ENCODE measurements around the gene VWA3B. TPM values are rescaled to one million over a fixed set of nuclear protein-coding genes. Genes with fewer than 3 reads are reported as not detected.
"Not testable (repeated sequence)": the region's sequence is repeated elsewhere in the genome, so short reads cannot be mapped to it uniquely, and the experiment has no call there.

VWA3B gene
- total RNA-seq, 3 donors from 2014 or later: 1.2 to 2.8 (median 2.7) TPM

DNA sequence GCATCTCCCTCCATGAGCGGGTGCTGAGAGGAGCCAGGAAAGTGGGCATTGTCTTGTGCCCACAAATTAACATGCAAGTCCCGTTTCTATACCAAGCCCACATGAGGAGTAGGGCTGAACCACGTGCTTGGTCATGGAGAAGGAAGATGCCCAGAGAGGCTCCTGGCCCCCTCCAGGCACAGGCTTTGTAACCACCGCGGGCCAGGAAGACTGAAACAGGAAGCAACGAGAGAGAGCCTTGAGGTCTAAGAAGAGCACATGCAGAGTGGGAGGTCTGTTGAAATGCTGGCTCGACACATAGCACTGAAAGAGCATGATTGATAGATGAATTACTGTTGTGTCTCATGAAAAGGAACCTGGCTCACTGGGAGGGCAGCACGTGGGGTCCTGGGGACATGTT lies 36.3 kb downstream of the VWA3B start:
- no peaks in the 10 kb centered on the region for H3K4me1 ChIP-seq (ENCODE audit: low read depth)
- no peaks in the 10 kb centered on the region for H3K9me3 ChIP-seq
- H3K4me3 ChIP-seq: no peak overlapping the region
- H3K36me3 ChIP-seq (ENCODE audit: low read depth): no peaks in the 10 kb centered on the region
- TF ChIP-seq, protein P1, sequence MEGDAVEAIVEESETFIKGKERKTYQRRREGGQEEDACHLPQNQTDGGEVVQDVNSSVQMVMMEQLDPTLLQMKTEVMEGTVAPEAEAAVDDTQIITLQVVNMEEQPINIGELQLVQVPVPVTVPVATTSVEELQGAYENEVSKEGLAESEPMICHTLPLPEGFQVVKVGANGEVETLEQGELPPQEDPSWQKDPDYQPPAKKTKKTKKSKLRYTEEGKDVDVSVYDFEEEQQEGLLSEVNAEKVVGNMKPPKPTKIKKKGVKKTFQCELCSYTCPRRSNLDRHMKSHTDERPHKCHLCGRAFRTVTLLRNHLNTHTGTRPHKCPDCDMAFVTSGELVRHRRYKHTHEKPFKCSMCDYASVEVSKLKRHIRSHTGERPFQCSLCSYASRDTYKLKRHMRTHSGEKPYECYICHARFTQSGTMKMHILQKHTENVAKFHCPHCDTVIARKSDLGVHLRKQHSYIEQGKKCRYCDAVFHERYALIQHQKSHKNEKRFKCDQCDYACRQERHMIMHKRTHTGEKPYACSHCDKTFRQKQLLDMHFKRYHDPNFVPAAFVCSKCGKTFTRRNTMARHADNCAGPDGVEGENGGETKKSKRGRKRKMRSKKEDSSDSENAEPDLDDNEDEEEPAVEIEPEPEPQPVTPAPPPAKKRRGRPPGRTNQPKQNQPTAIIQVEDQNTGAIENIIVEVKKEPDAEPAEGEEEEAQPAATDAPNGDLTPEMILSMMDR (IDR thresholded peaks at IDR 0.05): no peak
- DNase-seq (no peak), ATAC-seq (no peak)
- intact Hi-C loops (cut with DNase I, micrococcal nuclease): no loop called here

DNA sequence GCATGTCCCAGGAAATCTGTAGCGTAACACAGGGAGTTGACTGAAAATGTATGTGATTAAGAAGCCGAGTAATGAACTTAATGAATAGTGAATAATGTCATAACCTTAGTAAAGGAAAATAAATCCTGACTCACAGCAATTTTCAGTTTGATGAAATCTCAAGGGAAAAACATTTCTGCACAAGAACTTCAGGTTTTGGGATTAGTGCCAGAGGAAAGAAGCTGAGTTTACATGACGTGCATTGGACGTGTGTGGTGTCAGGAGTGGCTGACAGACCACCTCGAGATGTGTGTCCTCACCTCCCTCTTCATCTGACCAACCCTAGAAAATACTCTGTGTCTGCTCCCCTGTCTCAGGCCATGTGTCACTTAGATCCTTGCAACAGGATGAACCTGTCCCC lies 39.1 kb downstream of the VWA3B start:
- ATAC-seq (no peak), DNase-seq (no peak)
- intact Hi-C loops (cut with DNase I, micrococcal nuclease): no loop called here
- no peaks in the 10 kb centered on the region for H3K4me1 ChIP-seq (ENCODE audit: low read depth)
- TF ChIP-seq, protein P1 (IDR thresholded peaks at IDR 0.05): no peak
- H3K36me3 ChIP-seq (ENCODE audit: low read depth): no peaks in the 10 kb centered on the region
- no peak overlapping the region for H3K4me3 ChIP-seq
- H3K9me3 ChIP-seq: no peaks in the 10 kb centered on the region

DNA sequence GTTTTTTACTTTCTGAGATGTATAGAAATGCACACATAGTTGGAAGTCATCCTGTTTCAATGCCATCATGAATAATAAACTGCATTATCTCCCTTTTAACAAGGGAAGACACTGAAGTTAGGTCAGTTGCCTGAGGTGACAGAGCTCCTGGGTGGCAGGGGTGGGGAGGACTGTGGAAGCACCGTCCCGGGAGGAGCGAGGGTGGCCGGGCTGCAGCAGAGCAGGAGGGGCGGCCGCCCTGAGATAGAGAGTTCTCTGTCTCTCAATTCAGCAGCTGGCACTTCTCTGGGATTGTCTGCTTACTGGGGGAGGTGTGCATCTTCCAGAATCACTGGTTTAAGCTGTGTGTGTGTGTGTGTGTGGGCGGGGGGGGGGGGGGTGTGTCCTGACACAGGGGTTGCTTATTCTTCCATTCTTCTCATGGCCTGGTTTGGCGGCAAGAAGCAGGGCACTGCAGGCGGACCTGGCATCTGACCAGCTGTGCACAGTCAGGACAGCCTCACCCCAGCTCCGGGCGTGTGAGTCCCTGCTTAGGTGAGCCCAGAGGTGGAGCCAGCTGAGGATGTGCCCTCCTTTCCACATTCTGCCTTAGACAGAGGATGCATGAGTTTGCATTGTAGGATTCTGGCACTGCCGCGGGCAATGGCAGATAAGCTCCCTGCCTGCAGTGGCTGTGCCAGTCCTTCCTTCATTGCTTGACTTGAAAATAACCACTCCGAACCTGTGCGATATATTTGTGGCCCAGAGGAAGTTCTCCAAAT lies 40.4 kb downstream of the VWA3B start:
- TF ChIP-seq, protein P1 (IDR thresholded peaks at IDR 0.05): no peak
- DNase-seq (peak in 1 of 3 donors; percentile 11), ATAC-seq (peak; percentile 46)
- intact Hi-C loops (cut with DNase I, micrococcal nuclease): no loop called here
- Histone ChIP-seq H3K4me1 (ENCODE audit: low read depth) (no peaks in the 10 kb centered on the region), H3K36me3 (ENCODE audit: low read depth) (no peaks in the 10 kb centered on the region), H3K9me3 (no peaks in the 10 kb centered on the region), H3K4me3 (no peak overlapping the region)

DNA sequence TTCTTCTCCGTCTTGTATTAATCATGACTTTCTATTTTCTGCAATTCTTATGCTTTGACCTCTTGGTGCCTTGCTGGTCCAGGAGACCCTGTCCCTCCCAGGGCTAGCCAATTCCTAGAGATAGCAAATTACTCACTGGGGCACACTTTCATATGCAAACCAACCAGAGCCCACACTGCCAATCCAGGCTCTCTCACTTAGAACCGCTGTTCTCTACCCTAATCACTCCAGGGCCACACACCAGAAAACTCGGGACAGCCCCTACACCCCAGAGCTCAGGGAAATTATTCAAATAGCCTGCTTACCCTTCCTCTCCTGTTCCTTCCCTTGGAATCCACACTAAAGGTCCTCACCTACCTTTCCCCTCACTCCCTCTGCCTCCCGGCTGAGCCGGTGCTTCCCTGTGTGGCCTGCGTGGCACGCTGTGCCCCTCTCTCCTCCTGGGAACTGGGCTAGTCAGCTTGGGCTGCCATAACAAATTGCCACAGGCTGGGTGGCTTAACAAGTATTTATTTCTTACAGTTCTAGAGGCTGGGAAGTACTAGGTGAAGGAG lies 41.7 kb downstream of the VWA3B start:
- ATAC-seq: no peak
- TF ChIP-seq, protein P1 (IDR thresholded peaks at IDR 0.05): no peak
- H3K4me1 ChIP-seq (ENCODE audit: low read depth): no peaks in the 10 kb centered on the region
- intact Hi-C loops (cut with DNase I, micrococcal nuclease): no loop called here
- H3K4me3 ChIP-seq: no peak overlapping the region
- no peaks in the 10 kb centered on the region for H3K36me3 ChIP-seq (ENCODE audit: low read depth)
- DNase-seq: no peak
- H3K9me3 ChIP-seq: no peaks in the 10 kb centered on the region

DNA sequence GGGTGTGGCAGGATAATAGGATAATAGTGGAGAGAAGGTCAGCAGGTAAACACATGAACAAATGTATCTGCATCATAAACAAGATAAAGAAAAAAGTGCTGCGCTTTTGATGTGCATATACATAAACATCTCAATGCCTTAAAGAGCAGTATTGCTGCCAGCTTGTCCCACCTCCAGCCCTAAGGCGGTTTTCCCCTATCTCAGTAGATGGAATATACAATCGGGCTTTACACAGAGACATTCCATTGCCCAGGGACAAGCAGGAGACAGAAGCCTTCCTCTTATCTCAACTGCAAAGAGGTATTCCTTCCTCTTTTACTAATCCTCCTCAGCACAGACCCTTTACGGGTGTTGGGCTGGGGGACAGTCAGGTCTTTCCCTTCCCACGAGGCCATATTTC lies 43.1 kb downstream of the VWA3B start:
- H3K9me3 ChIP-seq: not testable (repeated sequence)

DNA sequence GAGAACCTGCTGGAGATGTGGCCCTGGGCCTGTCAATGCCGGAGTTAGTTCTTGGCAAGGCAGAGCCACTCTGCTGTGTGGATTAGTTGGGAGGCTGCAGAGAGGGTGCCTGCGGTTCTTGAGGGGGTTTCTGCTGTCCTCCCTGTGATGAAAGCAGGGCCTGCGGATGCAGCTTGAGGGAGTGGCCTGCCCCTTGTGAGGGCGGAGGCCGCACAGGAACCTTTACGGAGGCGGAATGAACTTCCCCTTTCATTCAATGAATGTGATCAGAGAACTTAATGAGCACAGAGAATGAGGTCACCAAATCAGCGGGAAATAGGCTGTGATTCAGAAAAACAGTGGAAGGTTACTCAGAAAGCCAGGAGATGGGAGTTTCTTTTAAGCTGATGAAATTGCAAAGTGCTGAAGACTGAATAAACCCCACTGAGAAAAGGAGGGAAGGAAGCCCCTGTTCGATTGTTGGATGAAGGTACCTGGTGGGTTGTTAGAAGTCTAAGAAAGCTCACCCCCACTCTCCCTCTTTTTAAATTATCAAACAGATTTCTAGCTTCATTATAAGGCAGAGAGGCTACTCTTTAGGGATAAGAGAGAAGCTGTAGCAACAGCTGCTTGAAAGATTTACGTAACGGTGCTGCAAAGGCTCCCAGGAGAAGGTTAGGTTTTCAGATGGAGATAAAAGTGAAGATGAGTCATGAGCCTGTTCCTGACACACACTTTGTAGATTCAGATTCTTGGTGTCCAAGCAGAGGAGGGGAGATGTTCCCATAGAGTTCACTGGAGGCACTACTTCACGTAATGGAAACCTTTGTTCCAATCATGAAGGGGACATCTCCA lies 47.4 kb downstream of the VWA3B start:
- no peaks in the 10 kb centered on the region for H3K36me3 ChIP-seq (ENCODE audit: low read depth)
- intact Hi-C loops (cut with DNase I, micrococcal nuclease): no loop called here
- H3K4me3 ChIP-seq: no peak overlapping the region
- DNase-seq (no peak), ATAC-seq (peak; percentile 59)
- TF ChIP-seq, protein P1 (IDR thresholded peaks at IDR 0.05): no peak
- no peaks in the 10 kb centered on the region for H3K9me3 ChIP-seq
- no peaks in the 10 kb centered on the region for H3K4me1 ChIP-seq (ENCODE audit: low read depth)

More for the DNA sequence above, 43.1 kb downstream of the VWA3B start:
- intact Hi-C loops (cut with DNase I, micrococcal nuclease); ATAC-seq; H3K36me3 ChIP-seq (ENCODE audit: low read depth); H3K4me3 ChIP-seq; H3K4me1 ChIP-seq (ENCODE audit: low read depth); DNase-seq: not testable (repeated sequence)
